ENCODE measurements around the gene SERPINB10.

The SERPINB10 gene

GRCh38 chr18:63907664-63908063, at the start of gene SERPINB10:
SERPINB10 (plus strand) TSS chr18:63907958; CDS start chr18:63915511, 7,553 bp downstream.
- Histone ChIP-seq H3K4me1 (ENCODE audit: insufficient read depth, low read length, severe bottlenecking) (no peaks in the 10 kb centered on the region), H2AFZ (ENCODE audit: low read length) (no peak within 1 kb of the TSS), H3K9me2 (ENCODE audit: low read depth, low read length) (no peaks in the 10 kb centered on the region), H3K79me2 (ENCODE audit: insufficient read depth, low read length) (no peaks in the 10 kb centered on the region), H3K9me3 (ENCODE audit: low read length) (no peaks in the 10 kb centered on the region), H3K27ac (ENCODE audit: low read depth, low read length, poor library complexity, severe bottlenecking) (no peak within 1 kb of the TSS), H3K27me3 (ENCODE audit: insufficient read depth, low read length) (no peaks in the 10 kb centered on the region; the same call in 1 of the 2 replicates), H3K4me2 (ENCODE audit: low read length) (no peak within 1 kb of the TSS), H4K20me1 (ENCODE audit: insufficient read depth, low read length) (no peaks in the 10 kb centered on the region), H3K36me3 (ENCODE audit: insufficient read depth, low read length) (no peaks in the 10 kb centered on the region), H3K4me3 (ENCODE audit: low read depth, low read length, poor library complexity, severe bottlenecking) (no peak within 1 kb of the TSS), H3K9ac (ENCODE audit: low read length) (no peak within 1 kb of the TSS), H3F3A (ENCODE audit: insufficient read depth, low read length) (no peaks in the 10 kb centered on the region)
- TF ChIP-seq CTCF (IDR thresholded peaks at IDR 0.05; ENCODE audit: low read length) (no peak), EZH2 (IDR thresholded peaks at IDR 0.05; ENCODE audit: borderline replicate concordance, low read length) (no peak)

GRCh38 chr18:63858456-63858855, 49.3 kb upstream of the SERPINB10 start:
- no peaks in the 10 kb centered on the region for H3K79me2 ChIP-seq (ENCODE audit: insufficient read depth, low read length)
- H3F3A ChIP-seq (ENCODE audit: insufficient read depth, low read length) = no peaks in the 10 kb centered on the region
- no peak overlapping the region for H3K4me3 ChIP-seq (ENCODE audit: low read depth, low read length, poor library complexity, severe bottlenecking)
- H3K4me2 ChIP-seq (ENCODE audit: low read length) = no peak overlapping the region
- no peak overlapping the region for H3K9ac ChIP-seq (ENCODE audit: low read length)
- no peaks in the 10 kb centered on the region for H3K27me3 ChIP-seq (ENCODE audit: insufficient read depth, low read length)
- no peak overlapping the region for H2AFZ ChIP-seq (ENCODE audit: low read length)
- H3K27ac ChIP-seq (ENCODE audit: low read depth, low read length, poor library complexity, severe bottlenecking) = no peak overlapping the region
- H3K9me2 ChIP-seq (ENCODE audit: low read depth, low read length) = no peaks in the 10 kb centered on the region
- H3K36me3 ChIP-seq (ENCODE audit: insufficient read depth, low read length) = no peaks in the 10 kb centered on the region
- no peaks in the 10 kb centered on the region for H3K4me1 ChIP-seq (ENCODE audit: insufficient read depth, low read length, severe bottlenecking)
- H3K9me3 ChIP-seq (ENCODE audit: low read length) = no peaks in the 10 kb centered on the region
- H4K20me1 ChIP-seq (ENCODE audit: insufficient read depth, low read length) = no peaks in the 10 kb centered on the region
- TF ChIP-seq CTCF (IDR thresholded peaks at IDR 0.05; ENCODE audit: low read length) = no peak
- no peak for TF ChIP-seq EZH2 (IDR thresholded peaks at IDR 0.05; ENCODE audit: borderline replicate concordance, low read length)

GRCh38 chr18:63859781-63860475, 47.8 kb upstream of the SERPINB10 start:
- Histone ChIP-seq H3K27me3 (ENCODE audit: insufficient read depth, low read length) (no peaks in the 10 kb centered on the region), H3K36me3 (ENCODE audit: insufficient read depth, low read length) (no peaks in the 10 kb centered on the region), H3K27ac (ENCODE audit: low read depth, low read length, poor library complexity, severe bottlenecking) (no peak overlapping the region), H3K4me3 (ENCODE audit: low read depth, low read length, poor library complexity, severe bottlenecking) (no peak overlapping the region), H3K9ac (ENCODE audit: low read length) (no peak overlapping the region), H3K4me2 (ENCODE audit: low read length) (no peak overlapping the region), H2AFZ (ENCODE audit: low read length) (no peak overlapping the region), H3K9me3 (ENCODE audit: low read length) (no peaks in the 10 kb centered on the region), H4K20me1 (ENCODE audit: insufficient read depth, low read length) (no peaks in the 10 kb centered on the region), H3K4me1 (ENCODE audit: insufficient read depth, low read length, severe bottlenecking) (no peaks in the 10 kb centered on the region), H3F3A (ENCODE audit: insufficient read depth, low read length) (no peaks in the 10 kb centered on the region), H3K9me2 (ENCODE audit: low read depth, low read length) (no peaks in the 10 kb centered on the region), H3K79me2 (ENCODE audit: insufficient read depth, low read length) (no peaks in the 10 kb centered on the region)
- no peak for TF ChIP-seq EZH2 (IDR thresholded peaks at IDR 0.05; ENCODE audit: borderline replicate concordance, low read length)
- no peak for TF ChIP-seq CTCF (IDR thresholded peaks at IDR 0.05; ENCODE audit: low read length)

Data from OCI-LY1 (cell line).